NCI-H345 treated with DMSO at 0.1 percent for 48 hours (cell line): ENCODE data around the gene DPP9.

Source experiments
- DNase-seq: peaks from one replicate; lab custom pipeline; 2025; ENCODE audit not compliant: unreplicated experiment; lab: John Stamatoyannopoulos, UW

The DPP9 gene

GRCh38 chr19:4710281-4710600 lies 13.4 kb downstream of the DPP9 start:
- no peak for DNase-seq

- DNase-seq, result no peak
These were observed 14.0 kb downstream of the DPP9 start for GRCh38 chr19:4709440-4710280.

GRCh38 chr19:4707956-4708650 lies 15.5 kb downstream of the DPP9 start:
- DNase-seq, result no peak

GRCh38 chr19:4707322-4707721 lies 16.3 kb downstream of the DPP9 start:
- no peak for DNase-seq

GRCh38 chr19:4705413-4706131 lies 18.1 kb downstream of the DPP9 start:
- DNase-seq, result no peak

- no peak for DNase-seq
These were observed 19.3 kb downstream of the DPP9 start for GRCh38 chr19:4704317-4704673.

GRCh38 chr19:4703671-4704316 lies 19.8 kb downstream of the DPP9 start:
- no peak for DNase-seq

- DNase-seq, result no peak
These were observed 20.9 kb downstream of the DPP9 start for GRCh38 chr19:4702764-4703163.

GRCh38 chr19:4701557-4701956 lies 22.1 kb downstream of the DPP9 start:
- no peak for DNase-seq

- DNase-seq, result no peak
These were observed 23.0 kb downstream of the DPP9 start for GRCh38 chr19:4700693-4700970.

GRCh38 chr19:4699826-4700692 lies 23.6 kb downstream of the DPP9 start:
- no peak for DNase-seq

GRCh38 chr19:4697304-4697703 lies 26.3 kb downstream of the DPP9 start:
- no peak for DNase-seq

- no peak for DNase-seq
These were observed 28.4 kb downstream of the DPP9 start for GRCh38 chr19:4695224-4695731.

- DNase-seq, result no peak
These were observed 29.2 kb downstream of the DPP9 start for GRCh38 chr19:4694211-4694987.

- no peak for DNase-seq
These were observed 30.0 kb downstream of the DPP9 start for GRCh38 chr19:4693471-4694121.

- no peak for DNase-seq
These were observed 30.6 kb downstream of the DPP9 start for GRCh38 chr19:4693078-4693350.

GRCh38 chr19:4692251-4693077 lies 31.2 kb downstream of the DPP9 start:
- no peak for DNase-seq

- DNase-seq, result no peak
These were observed 32.3 kb downstream of the DPP9 start for GRCh38 chr19:4691373-4691772.

- no peak for DNase-seq
These were observed 33.3 kb downstream of the DPP9 start for GRCh38 chr19:4690361-4690760.
